Suprapubic skin (tissue), 4 donors: Measurements from ENCODE around the gene RCAN3. TPM values are rescaled to one million over a fixed set of nuclear protein-coding genes. Genes with fewer than 3 reads are reported as not detected.

Source experiments
- DNase-seq, 2 donors: peaks; one replicate each; pipeline ENCODE4 v3.0.0-alpha.2; 2019; ENCODE audit warnings: low spot score in 2 of 2
- H3K27ac ChIP-seq: fragments of 200-600 bp; sonication (generic); one replicate; pipeline ENCODE4 v1.5.1; 2019
- H3K27me3 ChIP-seq: fragments of 200-600 bp; sonication (generic); one replicate; pipeline ENCODE4 v1.5.1; 2019
- H3K36me3 ChIP-seq: fragments of 200-600 bp; sonication (generic); one replicate; pipeline ENCODE4 v1.5.1; 2019
- H3K4me1 ChIP-seq: fragments of 200-600 bp; sonication (generic); one replicate; pipeline ENCODE4 v1.5.1; 2019
- H3K4me3 ChIP-seq: fragments of 200-600 bp; sonication (generic); one replicate; pipeline ENCODE4 v1.5.1; 2019; ENCODE audit warnings: mild to moderate bottlenecking
- H3K9me3 ChIP-seq: fragments of 200-600 bp; sonication (generic); one replicate; pipeline ENCODE4 v1.5.1; 2019
- EP300 ChIP-seq: sonication (generic); formaldehyde crosslinking; IDR thresholded peaks from one replicate; pipeline ENCODE4 v1.6.1; 2017; ENCODE audit warnings: antibody characterized with exemption
- POLR2A ChIP-seq, 2 donors: fragments of 450-650 bp; IDR thresholded peaks; one replicate each; pipeline ENCODE4 v1.6.1; 2017; ENCODE audit warnings: antibody characterized with exemption in 2 of 2, mild to moderate bottlenecking in 2 of 2, moderate library complexity in 2 of 2
- POLR2AphosphoS5 ChIP-seq, 3 donors: sonication (generic); formaldehyde crosslinking; IDR thresholded peaks; one replicate each; pipeline ENCODE4 v1.6.1; 2017; ENCODE audit warnings: antibody characterized with exemption in 3 of 3
- WGBS: methylation state at CpG from one replicate; pipeline ENCODE4 v1.1.5; 2018; 5-methylcytosine and 5-hydroxymethylcytosine counted together
- total RNA-seq, 4 donors: library from RNA; depleted of rRNA; stranded (reverse); fragments of >200 nt; gene quantifications; one replicate each; pipeline ENCODE4 v1.1.0, GENCODE V29; 2016
- TF ChIP-seq, protein P1 (sequence below), 2 donors: fragments of 200-600 bp in 1 of 2; fragments of 450-650 bp in 1 of 2; sonication (generic) in 1 of 2; IDR thresholded peaks; one replicate each; pipeline ENCODE4 v1.5.1; 2016 to 2019; ENCODE audit warnings: antibody characterized with exemption in 2 of 2, mild to moderate bottlenecking in 1 of 2, moderate library complexity in 1 of 2

Gene RCAN3
- total RNA-seq, 4 donors from 2014 or later: 27.0 to 29.8 (median 27.5) TPM

DNA sequence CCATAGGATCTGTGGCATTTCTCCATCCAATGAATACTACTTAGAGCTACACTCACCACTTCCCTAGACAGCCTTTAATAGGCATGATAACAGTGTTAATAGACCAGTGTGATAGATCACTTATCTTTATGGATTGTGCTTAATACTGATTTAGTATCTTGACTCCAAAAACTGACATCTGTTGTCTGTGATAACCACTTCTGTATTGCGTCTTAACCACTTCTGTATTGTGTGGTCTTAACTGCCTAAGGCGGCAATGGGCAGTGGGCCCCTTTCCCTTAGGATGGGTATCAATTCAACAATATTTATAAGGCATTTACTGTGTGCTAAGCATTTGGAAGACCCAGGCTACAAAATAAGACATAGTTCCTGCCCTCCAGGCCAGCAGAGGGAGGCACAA is 32.0 kb upstream of the RCAN3 start:
- Histone ChIP-seq H3K27ac (no peak overlapping the region), H3K4me1 (no peaks in the 10 kb centered on the region), H3K4me3 (no peak overlapping the region), H3K36me3 (peaks cover 21% of the 10 kb centered on the region), H3K9me3 (no peaks in the 10 kb centered on the region), H3K27me3 (no peaks in the 10 kb centered on the region)
- 90% methylated on average over 2 of the region's 2 CpGs for WGBS
- TF ChIP-seq POLR2A (IDR thresholded peaks at IDR 0.05): no peak
- no peak for TF ChIP-seq POLR2AphosphoS5 (IDR thresholded peaks at IDR 0.05)
- TF ChIP-seq, protein P1, sequence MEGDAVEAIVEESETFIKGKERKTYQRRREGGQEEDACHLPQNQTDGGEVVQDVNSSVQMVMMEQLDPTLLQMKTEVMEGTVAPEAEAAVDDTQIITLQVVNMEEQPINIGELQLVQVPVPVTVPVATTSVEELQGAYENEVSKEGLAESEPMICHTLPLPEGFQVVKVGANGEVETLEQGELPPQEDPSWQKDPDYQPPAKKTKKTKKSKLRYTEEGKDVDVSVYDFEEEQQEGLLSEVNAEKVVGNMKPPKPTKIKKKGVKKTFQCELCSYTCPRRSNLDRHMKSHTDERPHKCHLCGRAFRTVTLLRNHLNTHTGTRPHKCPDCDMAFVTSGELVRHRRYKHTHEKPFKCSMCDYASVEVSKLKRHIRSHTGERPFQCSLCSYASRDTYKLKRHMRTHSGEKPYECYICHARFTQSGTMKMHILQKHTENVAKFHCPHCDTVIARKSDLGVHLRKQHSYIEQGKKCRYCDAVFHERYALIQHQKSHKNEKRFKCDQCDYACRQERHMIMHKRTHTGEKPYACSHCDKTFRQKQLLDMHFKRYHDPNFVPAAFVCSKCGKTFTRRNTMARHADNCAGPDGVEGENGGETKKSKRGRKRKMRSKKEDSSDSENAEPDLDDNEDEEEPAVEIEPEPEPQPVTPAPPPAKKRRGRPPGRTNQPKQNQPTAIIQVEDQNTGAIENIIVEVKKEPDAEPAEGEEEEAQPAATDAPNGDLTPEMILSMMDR (IDR thresholded peaks at IDR 0.05): no peak
- TF ChIP-seq EP300: no peak
- no peak for DNase-seq

DNA sequence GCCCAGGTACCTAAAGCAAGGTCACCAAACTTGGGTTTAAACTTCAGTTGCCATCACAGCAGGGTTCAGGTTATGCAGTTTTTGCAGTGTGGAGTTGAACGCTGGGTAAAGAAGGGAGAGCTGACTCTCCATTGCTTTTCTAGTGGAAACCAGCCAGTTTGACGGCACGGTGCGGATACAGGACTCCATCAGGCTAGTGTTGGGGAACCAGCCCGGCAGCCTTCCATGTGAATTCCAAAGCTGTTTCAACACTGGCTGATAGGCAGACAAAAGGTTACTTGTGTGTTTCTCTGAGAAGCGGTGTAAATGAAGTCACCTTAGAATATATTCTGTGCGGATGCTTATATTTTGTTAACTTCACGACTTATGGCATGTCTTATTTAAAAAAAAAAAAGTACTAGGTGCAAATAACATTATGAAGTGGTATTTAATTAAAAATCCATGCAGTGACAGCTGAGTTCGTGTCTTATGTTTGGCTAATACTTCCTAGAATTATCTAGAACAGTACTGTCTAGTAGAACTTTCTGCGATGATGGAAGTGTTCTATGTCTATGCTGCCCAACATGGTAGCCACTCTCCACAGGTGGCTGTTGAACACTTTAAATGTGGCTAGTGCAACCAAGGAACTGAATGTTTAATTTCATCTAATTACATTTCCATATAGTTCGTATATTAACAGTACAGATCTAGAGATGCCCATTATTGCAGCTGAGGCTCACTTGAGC is 29.9 kb upstream of the RCAN3 start:
- 74% methylated on average over 11 of the region's 11 CpGs for WGBS
- TF ChIP-seq, protein P1 (IDR thresholded peaks at IDR 0.05): no peak
- TF ChIP-seq EP300: no peak
- no peak for TF ChIP-seq POLR2A (IDR thresholded peaks at IDR 0.05)
- TF ChIP-seq POLR2AphosphoS5 (IDR thresholded peaks at IDR 0.05): no peak
- Histone ChIP-seq H3K27ac (no peak overlapping the region), H3K4me1 (no peaks in the 10 kb centered on the region), H3K36me3 (peaks cover 8% of the 10 kb centered on the region), H3K9me3 (no peaks in the 10 kb centered on the region), H3K4me3 (no peak overlapping the region), H3K27me3 (no peaks in the 10 kb centered on the region)
- DNase-seq: no peak

DNA sequence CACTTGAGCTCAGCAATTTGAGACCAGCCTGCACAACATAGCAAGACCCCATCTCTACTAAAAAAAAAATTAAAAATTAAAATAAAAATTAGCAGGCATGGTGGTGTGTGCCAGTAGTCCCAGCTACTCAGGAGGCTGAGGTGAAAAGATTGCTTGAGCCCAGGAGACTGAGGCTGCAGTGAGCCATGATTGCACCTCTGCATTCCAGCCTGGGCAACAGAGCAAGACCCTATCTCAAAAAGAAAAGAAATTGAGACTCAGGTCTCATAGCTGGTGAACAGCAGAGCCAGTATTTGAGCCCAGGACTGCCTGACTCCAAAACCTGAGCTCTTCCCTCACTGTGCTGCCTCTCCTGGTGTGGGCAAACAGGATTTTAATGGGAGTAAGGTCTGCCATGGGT is 28.4 kb upstream of the RCAN3 start:
- H3K9me3 ChIP-seq: no peaks in the 10 kb centered on the region
- H3K36me3 ChIP-seq: peaks cover 3% of the 10 kb centered on the region
- no peaks in the 10 kb centered on the region for H3K4me1 ChIP-seq
- TF ChIP-seq POLR2A (IDR thresholded peaks at IDR 0.05) (no peak), EP300 (no peak), POLR2AphosphoS5 (IDR thresholded peaks at IDR 0.05) (no peak)
- TF ChIP-seq, protein P1 (IDR thresholded peaks at IDR 0.05): no peak
- no peak overlapping the region for H3K4me3 ChIP-seq
- DNase-seq: no peak
- no peaks in the 10 kb centered on the region for H3K27me3 ChIP-seq
- H3K27ac ChIP-seq: no peak overlapping the region

DNA sequence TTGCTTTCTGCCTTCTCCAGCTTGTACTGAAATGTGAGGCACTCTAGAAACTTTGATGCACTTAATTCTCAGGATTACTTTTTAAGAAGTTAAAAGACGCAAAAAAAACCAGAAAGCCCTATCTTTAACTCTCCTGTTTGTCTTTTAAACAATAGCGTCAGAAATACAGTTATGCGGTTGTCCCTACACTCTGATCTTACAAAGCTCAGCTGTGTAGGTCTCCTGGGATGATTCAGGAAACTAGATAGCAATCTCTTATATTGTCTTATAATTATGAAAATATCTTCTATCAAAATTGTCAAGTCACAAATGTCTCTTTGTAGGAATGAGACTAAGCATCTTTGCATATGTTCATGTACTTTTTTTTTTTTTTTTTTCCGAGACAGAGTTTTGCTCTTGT is 26.9 kb upstream of the RCAN3 start:
- no peaks in the 10 kb centered on the region for H3K27me3 ChIP-seq
- no peaks in the 10 kb centered on the region for H3K9me3 ChIP-seq
- 86% methylated on average over 4 of the region's 4 CpGs for WGBS
- no peak overlapping the region for H3K4me3 ChIP-seq
- no peak for DNase-seq
- H3K4me1 ChIP-seq: no peaks in the 10 kb centered on the region
- H3K36me3 ChIP-seq: no peaks in the 10 kb centered on the region
- no peak overlapping the region for H3K27ac ChIP-seq
- TF ChIP-seq, protein P1 (IDR thresholded peaks at IDR 0.05): no peak
- TF ChIP-seq POLR2AphosphoS5 (IDR thresholded peaks at IDR 0.05): no peak
- TF ChIP-seq EP300: no peak
- no peak for TF ChIP-seq POLR2A (IDR thresholded peaks at IDR 0.05)

DNA sequence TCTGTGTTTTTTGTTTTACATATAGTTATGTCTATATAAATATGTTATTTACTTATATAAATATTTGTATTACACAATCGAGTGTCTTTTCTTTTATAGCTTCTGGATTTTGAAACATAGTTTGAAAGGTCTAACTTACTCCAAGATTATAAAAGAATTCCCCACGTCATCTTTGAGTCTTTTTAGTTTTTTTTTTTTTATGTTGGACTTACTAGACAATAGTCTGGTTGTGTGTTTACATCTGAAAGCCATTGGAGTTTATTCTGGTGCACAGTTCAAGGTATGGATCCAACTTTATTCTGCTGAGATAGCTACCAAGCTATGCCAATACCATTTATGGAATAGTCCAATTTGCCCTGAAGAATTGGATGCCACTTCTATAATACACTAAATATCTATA is 26.1 kb upstream of the RCAN3 start:
- DNase-seq: no peak
- Histone ChIP-seq H3K4me1 (no peaks in the 10 kb centered on the region), H3K27ac (no peak overlapping the region), H3K27me3 (no peaks in the 10 kb centered on the region), H3K36me3 (no peaks in the 10 kb centered on the region), H3K4me3 (no peak overlapping the region), H3K9me3 (no peaks in the 10 kb centered on the region)
- 72% methylated on average over 2 of the region's 2 CpGs for WGBS
- no peak for TF ChIP-seq POLR2A (IDR thresholded peaks at IDR 0.05)
- TF ChIP-seq POLR2AphosphoS5 (IDR thresholded peaks at IDR 0.05): no peak
- TF ChIP-seq EP300: no peak
- TF ChIP-seq, protein P1 (IDR thresholded peaks at IDR 0.05): no peak
